SU-DHL-6 (cell line): ENCODE measurements around the gene SLC38A1.

Experiments
- H2AFZ ChIP-seq: fragments of 200-600 bp; sonication (generic); 2 replicates; pipeline ENCODE4 v1.6.1; 2014; ENCODE audit warnings: low read depth, mild to moderate bottlenecking, moderate library complexity, mixed read lengths, antibody characterized with exemption, low read length; ENCODE audit not compliant: severe bottlenecking
- H3F3A ChIP-seq: fragments of 200-600 bp; shearing (Covaris generic); 2 replicates; pipeline ENCODE4 v1.6.0; 2016; ENCODE audit warnings: antibody characterized with exemption, mild to moderate bottlenecking; ENCODE audit not compliant: insufficient read depth
- H3K27ac ChIP-seq: fragments of 200-600 bp; sonication (generic); 2 replicates; pipeline ENCODE4 v1.5.1; 2016; ENCODE audit warnings: low read depth, mild to moderate bottlenecking, low read length, moderate library complexity, mixed read lengths
- H3K27me3 ChIP-seq: fragments of 200-600 bp; sonication (generic), shearing (Covaris generic); 2 replicates; pipeline ENCODE4 v1.6.0; 2014; ENCODE audit warnings: mild to moderate bottlenecking, low read length
- H3K36me3 ChIP-seq: fragments of 200-600 bp; sonication (generic); 2 replicates; pipeline ENCODE4 v1.6.1; 2014; ENCODE audit warnings: mild to moderate bottlenecking, low read length, mixed read lengths
- H3K4me2 ChIP-seq: fragments of 300-600, 200-600 bp; shearing (Covaris generic), sonication (generic); 2 replicates; pipeline ENCODE4 v1.6.0; 2014; ENCODE audit warnings: low read length, low read depth, mild to moderate bottlenecking; ENCODE audit not compliant: poor library complexity, severe bottlenecking
- H3K4me3 ChIP-seq: fragments of 200-600 bp; sonication (generic); 2 replicates; pipeline ENCODE4 v1.5.1; 2014; ENCODE audit warnings: antibody characterized with exemption, low read length, mild to moderate bottlenecking, mixed read lengths; ENCODE audit not compliant: insufficient read depth, poor library complexity, severe bottlenecking
- H3K79me2 ChIP-seq: fragments of 200-600 bp; sonication (generic); 2 replicates; pipeline ENCODE4 v1.6.1; 2014; ENCODE audit warnings: mild to moderate bottlenecking, low read length, moderate library complexity; ENCODE audit not compliant: insufficient read depth
- H3K9ac ChIP-seq: fragments of 200-600 bp; sonication (generic); 2 replicates; pipeline ENCODE4 v1.7.0; 2014; ENCODE audit warnings: mild to moderate bottlenecking, low read length
- H3K9me2 ChIP-seq: fragments of 200-600 bp; sonication (generic); replicated peaks from 2 replicates; pipeline ENCODE4 v1.6.1; 2014; ENCODE audit warnings: low read length; ENCODE audit not compliant: insufficient read depth
- H3K9me3 ChIP-seq: fragments of 200-600 bp; sonication (generic); 2 replicates; pipeline ENCODE4 v1.6.1; 2014; ENCODE audit warnings: low read length, mixed read lengths; ENCODE audit not compliant: insufficient read depth
- H4K20me1 ChIP-seq: fragments of 200-600 bp; sonication (generic); 2 replicates; pipeline ENCODE4 v1.6.1; 2014; ENCODE audit warnings: low read depth, mild to moderate bottlenecking, antibody characterized with exemption, low read length, moderate library complexity, mixed read lengths
- CTCF ChIP-seq: fragments of 200-600 bp; sonication (generic); IDR thresholded peaks from one replicate; pipeline ENCODE4 v1.5.1; 2017; ENCODE audit warnings: antibody characterized with exemption, mild to moderate bottlenecking, low read length, moderate library complexity; ENCODE audit not compliant: insufficient read depth, poor library complexity, severe bottlenecking
- EZH2phosphoT487 ChIP-seq: fragments of 200-600 bp; sonication (generic), shearing (Covaris generic); conservative IDR thresholded peaks from 2 replicates; pipeline ENCODE4 v1.6.1; 2018; ENCODE audit warnings: mild to moderate bottlenecking, antibody characterized with exemption, low read length, moderate library complexity, mixed read lengths

Gene SLC38A1

DNA sequence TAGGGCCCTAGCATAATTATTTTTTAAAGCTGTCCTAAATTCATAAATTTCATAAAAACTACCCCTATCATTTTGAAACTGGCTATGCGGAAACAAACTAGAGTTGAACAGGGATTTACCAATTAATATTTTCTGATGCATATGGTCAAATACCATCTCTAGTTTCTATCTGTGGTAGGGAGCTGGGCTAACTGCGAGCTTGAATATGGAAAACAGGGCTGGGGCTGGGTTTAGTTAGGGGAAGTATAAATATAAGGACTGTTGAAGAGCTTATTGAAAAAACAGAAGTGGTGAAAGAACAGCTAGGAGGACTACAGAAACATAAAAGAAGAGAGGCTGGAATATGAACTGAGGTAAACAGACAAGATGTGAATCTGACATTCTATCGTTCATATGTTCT, 91.8 kb downstream of the SLC38A1 start:
- Histone ChIP-seq H2AFZ (no peak overlapping the region), H3K27ac (no peak overlapping the region), H3K9ac (no peak overlapping the region), H3K9me2 (no peaks in the 10 kb centered on the region), H3K4me2 (no peak overlapping the region), H3K27me3 (no peaks in the 10 kb centered on the region), H4K20me1 (no peaks in the 10 kb centered on the region), H3K9me3 (no peaks in the 10 kb centered on the region), H3K79me2 (no peaks in the 10 kb centered on the region), H3F3A (peaks cover 6% of the 10 kb centered on the region; the same call in 1 of the 2 replicates), H3K36me3 (no peaks in the 10 kb centered on the region), H3K4me3 (no peak overlapping the region)
- no peak for TF ChIP-seq EZH2phosphoT487
- no peak for TF ChIP-seq CTCF

DNA sequence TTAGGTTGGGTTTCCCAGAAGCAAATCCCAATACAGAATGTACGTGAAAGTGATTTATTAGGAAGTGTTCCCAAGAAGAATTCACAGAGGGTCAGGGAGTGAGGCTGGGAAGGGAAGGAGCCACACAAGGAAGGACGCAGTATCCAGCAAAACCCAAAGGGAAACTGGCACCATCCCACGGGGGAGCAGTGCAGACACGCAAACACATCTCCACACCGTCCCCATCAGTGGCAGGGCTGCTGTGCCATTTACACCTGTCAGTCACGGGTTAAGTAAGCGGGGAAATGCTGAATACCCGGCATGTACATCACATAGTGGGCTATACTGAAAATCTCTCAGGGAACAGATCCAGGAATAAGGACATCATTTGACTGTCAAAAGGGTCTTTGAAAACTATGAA, 93.9 kb downstream of the SLC38A1 start:
- H3F3A ChIP-seq, result no peaks in the 10 kb centered on the region
- no peaks in the 10 kb centered on the region for H3K36me3 ChIP-seq
- no peaks in the 10 kb centered on the region for H3K27me3 ChIP-seq
- H2AFZ ChIP-seq, result no peak overlapping the region
- H3K9ac ChIP-seq, result no peak overlapping the region
- no peak overlapping the region for H3K4me2 ChIP-seq
- no peak overlapping the region for H3K4me3 ChIP-seq
- H3K9me3 ChIP-seq, result no peaks in the 10 kb centered on the region
- no peaks in the 10 kb centered on the region for H4K20me1 ChIP-seq
- H3K9me2 ChIP-seq, result no peaks in the 10 kb centered on the region
- no peak for TF ChIP-seq EZH2phosphoT487
- no peak for TF ChIP-seq CTCF
- H3K79me2 ChIP-seq, result no peaks in the 10 kb centered on the region
- H3K27ac ChIP-seq, result no peak overlapping the region

DNA sequence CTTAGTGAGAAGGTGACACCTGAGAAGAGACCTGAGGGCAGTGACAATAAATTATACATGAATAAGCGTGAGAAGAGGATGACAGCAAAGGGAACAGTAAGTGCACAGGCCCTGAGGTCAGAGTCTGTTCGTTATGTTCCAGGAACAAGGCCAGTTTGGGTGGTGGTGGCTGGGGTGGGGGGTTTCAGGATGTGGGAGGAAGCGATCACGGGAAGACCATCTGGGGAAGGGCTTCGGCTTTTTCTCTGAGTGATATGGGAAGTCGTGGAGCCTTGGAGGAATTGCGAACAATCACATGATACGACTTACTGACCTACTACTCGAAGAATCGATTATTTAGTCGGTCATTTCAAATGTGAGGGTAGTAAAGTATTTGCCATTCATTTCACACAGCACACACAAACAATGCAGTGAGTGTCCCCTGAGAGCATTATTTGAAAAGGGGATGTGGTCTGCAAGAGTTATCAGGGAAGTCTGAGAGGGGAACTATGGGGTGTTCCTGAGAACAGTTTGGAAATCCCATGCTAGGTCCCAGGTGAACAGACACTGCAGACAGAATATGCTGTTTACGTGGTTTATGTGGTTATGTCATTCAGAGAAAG, 94.7 kb downstream of the SLC38A1 start:
- no peaks in the 10 kb centered on the region for H4K20me1 ChIP-seq
- no peaks in the 10 kb centered on the region for H3K9me3 ChIP-seq
- H3K36me3 ChIP-seq, result no peaks in the 10 kb centered on the region
- no peaks in the 10 kb centered on the region for H3K9me2 ChIP-seq
- H3K4me3 ChIP-seq, result no peak overlapping the region
- no peak for TF ChIP-seq EZH2phosphoT487
- no peak for TF ChIP-seq CTCF
- H3K27me3 ChIP-seq, result no peaks in the 10 kb centered on the region
- H2AFZ ChIP-seq, result no peak overlapping the region
- no peaks in the 10 kb centered on the region for H3K79me2 ChIP-seq
- no peak overlapping the region for H3K27ac ChIP-seq
- H3K9ac ChIP-seq, result no peak overlapping the region
- H3K4me2 ChIP-seq, result no peak overlapping the region
- H3F3A ChIP-seq, result no peaks in the 10 kb centered on the region
